Progenitor cell of endocrine pancreas (in vitro differentiated cells): ENCODE data around the gene TMEM248. TPM values are rescaled to one million over a fixed set of nuclear protein-coding genes. Genes with fewer than 3 reads are reported as not detected.

ENCODE experiments used
- DNase-seq: peaks from one replicate; pipeline ENCODE4 v3.0.0; 2021; ENCODE audit warnings: low spot score; ENCODE audit not compliant: unreplicated experiment
- H3K27ac Mint-ChIP-seq: 2 replicates; pipeline ENCODE4 v1.8.0; 2021; ENCODE audit warnings: mild to moderate bottlenecking, moderate library complexity, mixed read lengths
- H3K27me3 Mint-ChIP-seq: 2 replicates; pipeline ENCODE4 v1.8.0; 2021; ENCODE audit warnings: mixed read lengths
- H3K36me3 Mint-ChIP-seq: 2 replicates; pipeline ENCODE4 v1.8.0; 2022; ENCODE audit warnings: mixed read lengths; ENCODE audit not compliant: insufficient read depth
- H3K4me1 Mint-ChIP-seq: 2 replicates; pipeline ENCODE4 v1.8.0; 2021; ENCODE audit warnings: low read depth, mixed read lengths
- H3K4me3 Mint-ChIP-seq: 2 replicates; pipeline ENCODE4 v1.8.0; 2021; ENCODE audit warnings: low read depth, mild to moderate bottlenecking, moderate library complexity, mixed read lengths
- H3K9me3 Mint-ChIP-seq: 2 replicates; pipeline ENCODE4 v1.8.0; 2021; ENCODE audit warnings: low read depth, mixed read lengths
- CTCF ChIP-seq: fragments of 200-600 bp; sonication (generic); IDR thresholded peaks from one replicate; pipeline ENCODE4 v1.5.0; 2021; ENCODE audit warnings: antibody characterized with exemption, mild to moderate bottlenecking; ENCODE audit not compliant: unreplicated experiment
- total RNA-seq: library from RNA; stranded (reverse); gene quantifications from 2 replicates; pipeline ENCODE4 v1.2.1, GENCODE V29; 2021

The TMEM248 gene
- total RNA-seq, 1 donor from 2014 or later, result 77.2 TPM

- Mint-ChIP-seq H3K4me1 (no peaks in the 10 kb centered on the region), H3K27me3 (no peaks in the 10 kb centered on the region), H3K27ac (no peak overlapping the region), H3K36me3 (peaks cover 7% of the 10 kb centered on the region), H3K4me3 (no peak overlapping the region), H3K9me3 (no peaks in the 10 kb centered on the region)
- TF ChIP-seq CTCF, result no peak
- DNase-seq, result no peak
Measured at GRCh38 chr7:67006965-67007364, 85.9 kb downstream of the TMEM248 start.

Other genes starting within 250 kb of the TMEM248 start
- gene RABGEF1, start 180.5 kb upstream of the TMEM248 start, total RNA-seq, result 18.6 and 19.4 TPM in 2 replicates
- 31.8 and 32.0 TPM in 2 replicates for gene SBDS, start 74.4 kb downstream of the TMEM248 start, total RNA-seq
- 19.6 and 24.9 TPM in 2 replicates for gene TYW1, start 75.6 kb downstream of the TMEM248 start, total RNA-seq